KOPT-K1 (cell line): ENCODE data around the gene SLC24A3.

Experiments used
- H3K27ac ChIP-seq: fragments of 200-600 bp; sonication (generic); 2 replicates; pipeline ENCODE4 v1.5.1; 2016; ENCODE audit warnings: antibody characterized with exemption, mild to moderate bottlenecking, low read depth, low read length; ENCODE audit not compliant: poor library complexity, severe bottlenecking
- H3K36me3 ChIP-seq: fragments of 200-600 bp; sonication (generic); 2 replicates; pipeline ENCODE4 v1.5.1; 2017; ENCODE audit warnings: antibody characterized with exemption, mild to moderate bottlenecking, low read length, moderate library complexity; ENCODE audit not compliant: insufficient read depth
- H3K9me3 ChIP-seq: fragments of 200-600 bp; sonication (generic); 2 replicates; pipeline ENCODE4 v1.5.1; 2017; ENCODE audit warnings: antibody characterized with exemption, low read length, mild to moderate bottlenecking; ENCODE audit not compliant: insufficient read depth, poor library complexity, severe bottlenecking

SLC24A3 gene

DNA sequence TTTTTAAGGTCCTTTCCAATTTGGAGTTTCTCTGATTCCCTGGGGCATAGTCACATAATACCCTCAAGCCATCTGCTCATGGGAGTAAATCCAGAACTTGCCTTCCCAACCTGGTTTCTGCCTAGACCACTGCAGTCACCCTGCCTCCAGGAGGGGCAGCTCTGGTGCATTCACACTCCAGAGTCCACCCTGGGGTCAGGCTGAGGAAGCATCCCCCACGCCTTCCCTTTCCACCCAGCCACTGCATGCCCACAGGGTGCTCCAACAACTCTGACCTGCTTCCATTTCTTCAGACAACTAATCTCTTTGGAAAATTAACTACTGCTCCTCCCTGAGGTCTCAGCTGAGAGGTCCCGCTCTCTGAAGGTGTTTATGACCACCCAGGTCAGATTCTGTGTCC lies 334.2 kb downstream of the SLC24A3 start:
- no peak overlapping the region for H3K27ac ChIP-seq
- no peaks in the 10 kb centered on the region for H3K9me3 ChIP-seq
- no peaks in the 10 kb centered on the region for H3K36me3 ChIP-seq

DNA sequence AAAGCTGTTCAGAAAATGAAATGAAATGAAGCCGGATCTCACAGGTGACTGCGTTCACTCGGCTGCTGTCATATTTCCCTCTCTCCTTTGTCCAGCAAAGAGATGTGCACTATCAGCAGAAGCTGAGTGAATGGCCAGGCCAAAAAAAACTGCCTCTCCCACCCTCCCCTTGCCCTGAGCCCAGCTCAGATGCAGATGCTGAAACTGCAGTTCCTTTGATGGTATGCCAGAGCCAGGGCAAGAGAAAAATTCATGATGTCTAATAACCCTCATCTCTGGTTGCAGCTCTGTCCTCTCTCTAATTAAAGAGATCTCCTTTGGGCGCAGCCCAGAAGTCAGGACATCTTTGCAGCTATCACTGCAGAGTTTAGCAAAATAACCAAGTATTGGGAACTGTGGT lies 335.1 kb downstream of the SLC24A3 start:
- no peaks in the 10 kb centered on the region for H3K9me3 ChIP-seq
- H3K27ac ChIP-seq = no peak overlapping the region
- H3K36me3 ChIP-seq = no peaks in the 10 kb centered on the region

DNA sequence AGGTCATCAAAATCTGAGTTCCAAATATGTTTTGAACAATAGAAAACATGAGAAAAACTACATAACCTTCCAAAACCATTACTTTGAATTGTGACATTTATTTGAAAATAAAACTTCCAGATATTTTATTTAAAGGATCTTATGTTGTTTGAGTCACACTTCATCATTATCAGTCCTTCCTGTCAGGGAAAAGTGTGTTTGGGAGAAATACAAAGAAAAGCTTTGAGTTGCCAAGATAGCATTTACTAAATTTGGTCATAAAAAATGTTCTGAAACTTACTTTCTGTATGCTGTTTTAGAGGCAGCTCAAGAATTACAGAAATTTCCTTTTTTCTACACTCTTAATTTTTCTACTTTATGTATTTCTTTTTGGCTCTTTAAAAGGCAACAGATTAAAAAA lies 337.5 kb downstream of the SLC24A3 start:
- Histone ChIP-seq H3K36me3 (no peaks in the 10 kb centered on the region), H3K9me3 (no peaks in the 10 kb centered on the region), H3K27ac (no peak overlapping the region)

DNA sequence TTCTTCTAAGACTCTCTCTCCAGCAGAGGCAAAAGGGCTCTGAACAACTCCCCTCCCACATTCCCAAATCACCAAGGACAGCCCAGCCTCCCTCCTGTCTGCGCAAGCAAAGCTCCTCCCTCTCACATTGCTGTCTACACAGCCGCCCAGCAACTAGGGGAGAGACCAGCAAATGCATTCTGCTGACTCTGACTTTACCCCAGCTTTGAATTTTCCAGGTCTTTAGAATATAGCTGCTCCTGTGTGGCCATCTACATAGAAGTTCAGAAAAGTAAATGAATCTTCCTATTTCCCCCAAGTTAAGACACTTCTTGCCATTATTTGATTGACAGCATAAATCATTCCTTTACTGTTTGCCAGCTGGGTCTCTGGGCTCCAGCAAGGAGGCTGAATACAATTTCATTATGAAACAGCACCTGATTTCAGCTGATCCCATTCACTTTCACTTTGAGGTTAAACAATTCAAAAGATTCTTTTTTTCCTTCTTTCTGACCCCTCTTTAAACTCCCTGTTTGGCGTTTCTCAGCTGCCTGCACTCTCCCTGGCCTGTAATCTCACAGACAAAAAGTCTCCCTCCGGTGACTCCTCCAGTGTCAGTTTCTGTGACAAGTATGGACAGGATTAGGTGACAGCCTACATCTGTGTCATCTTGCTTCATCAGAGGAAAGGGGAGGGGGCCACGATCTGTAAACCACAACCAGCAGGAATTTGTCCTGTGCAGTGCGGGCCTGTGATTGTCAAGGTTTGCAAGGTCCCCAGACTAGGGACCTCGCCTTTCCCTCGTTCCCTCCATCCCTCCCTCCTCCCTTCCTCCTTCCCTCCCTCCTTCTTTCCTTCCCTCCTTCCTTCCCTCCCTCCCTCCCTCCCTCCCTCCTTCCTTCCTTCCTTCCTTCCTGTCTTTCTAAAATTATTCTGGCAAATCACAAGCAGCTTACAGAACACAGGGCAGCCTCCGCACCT lies 340.1 kb downstream of the SLC24A3 start:
- H3K27ac ChIP-seq = no peak overlapping the region
- H3K36me3 ChIP-seq = no peaks in the 10 kb centered on the region
- H3K9me3 ChIP-seq = no peaks in the 10 kb centered on the region

DNA sequence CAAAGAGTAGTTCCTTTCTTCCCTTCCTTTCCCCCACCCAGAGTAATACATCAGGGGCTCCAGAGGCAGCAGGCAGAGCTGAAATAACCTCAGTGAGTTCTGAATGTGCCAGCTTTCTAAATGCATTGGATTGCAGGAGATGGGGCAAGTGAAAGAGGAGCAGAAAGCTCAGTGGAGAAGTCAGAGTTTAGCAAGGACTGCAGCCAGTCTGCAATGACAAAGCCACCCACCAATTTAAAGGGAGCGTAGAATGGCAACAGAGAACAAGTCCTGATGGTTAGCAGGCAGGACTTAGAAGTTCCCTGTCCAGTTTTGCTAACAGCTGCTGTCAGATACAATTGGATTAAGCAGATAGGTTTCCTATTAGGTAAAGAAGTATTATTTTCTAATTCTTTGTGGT lies 342.2 kb downstream of the SLC24A3 start:
- no peaks in the 10 kb centered on the region for H3K9me3 ChIP-seq
- H3K27ac ChIP-seq = no peak overlapping the region

DNA sequence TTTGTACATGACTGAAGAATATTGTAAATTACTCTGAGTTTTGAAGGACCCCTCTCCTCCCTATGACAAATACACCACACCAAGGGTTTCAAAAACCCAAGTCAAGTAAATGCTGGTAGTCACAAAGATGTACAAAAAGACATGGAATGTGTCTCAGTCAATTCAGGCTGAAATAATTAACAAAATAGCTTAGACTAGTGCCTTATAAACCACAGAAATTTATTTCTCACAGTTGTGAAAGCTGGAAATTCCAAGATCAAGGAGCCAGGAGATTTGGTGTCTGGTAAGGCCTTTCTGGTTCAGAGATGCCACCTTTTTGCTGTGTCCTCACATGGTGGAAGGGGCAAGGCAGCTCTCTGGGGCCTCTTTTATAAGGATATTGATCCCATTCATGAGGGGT lies 343.3 kb downstream of the SLC24A3 start:
- no peaks in the 10 kb centered on the region for H3K9me3 ChIP-seq
- no peaks in the 10 kb centered on the region for H3K36me3 ChIP-seq
- H3K27ac ChIP-seq = no peak overlapping the region

More for the DNA sequence above, 342.2 kb downstream of the SLC24A3 start:
- H3K36me3 ChIP-seq = no peaks in the 10 kb centered on the region

DNA sequence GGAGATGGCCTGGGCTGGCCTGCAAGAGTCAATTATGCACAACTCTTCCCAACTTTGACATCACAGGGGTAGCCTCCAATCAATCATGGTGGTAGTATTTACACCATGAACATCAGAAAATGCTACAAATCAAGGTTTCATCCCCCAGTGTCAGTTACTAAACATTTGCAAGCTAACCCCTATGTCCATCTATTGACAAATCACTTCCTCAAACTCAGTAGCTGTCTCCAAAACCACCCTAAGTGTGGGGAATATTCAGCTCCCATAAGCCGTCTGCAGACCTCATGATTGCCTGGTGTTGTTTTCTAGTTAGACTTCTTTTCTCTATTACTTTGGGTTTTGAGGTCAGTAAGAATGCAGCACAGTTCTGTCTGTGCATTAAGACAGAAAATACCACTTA lies 344.8 kb downstream of the SLC24A3 start:
- Histone ChIP-seq H3K36me3 (no peaks in the 10 kb centered on the region), H3K9me3 (no peaks in the 10 kb centered on the region), H3K27ac (no peak overlapping the region)

DNA sequence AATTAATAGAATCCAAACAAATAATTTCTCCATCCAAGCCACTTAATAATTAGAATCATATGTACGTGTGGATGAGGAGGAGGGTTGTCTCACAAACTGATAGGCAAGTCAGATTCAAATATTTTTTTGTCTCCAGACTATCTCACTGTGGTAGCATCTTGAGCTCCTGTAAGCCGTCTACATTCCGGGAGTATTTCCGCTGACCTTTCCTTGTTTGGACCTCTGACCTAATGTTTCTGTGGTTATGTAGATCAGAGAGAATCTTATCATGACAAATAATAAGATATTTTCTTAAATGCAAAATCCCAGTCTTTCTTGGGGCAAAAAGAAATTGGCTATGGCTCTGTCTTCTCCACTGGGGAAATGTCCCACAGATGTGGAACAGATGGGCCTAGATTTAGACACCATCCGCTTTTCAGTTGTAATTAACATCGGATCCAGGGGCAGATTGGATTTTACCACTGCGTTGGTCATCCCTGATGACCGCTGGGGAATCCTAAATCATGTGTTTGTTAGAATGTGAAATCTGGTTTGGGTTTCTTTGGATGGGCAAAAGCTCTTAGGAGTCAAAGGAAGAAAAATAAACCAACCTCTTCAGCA lies 348.5 kb downstream of the SLC24A3 start:
- no peaks in the 10 kb centered on the region for H3K9me3 ChIP-seq
- no peak overlapping the region for H3K27ac ChIP-seq
- H3K36me3 ChIP-seq = no peaks in the 10 kb centered on the region

DNA sequence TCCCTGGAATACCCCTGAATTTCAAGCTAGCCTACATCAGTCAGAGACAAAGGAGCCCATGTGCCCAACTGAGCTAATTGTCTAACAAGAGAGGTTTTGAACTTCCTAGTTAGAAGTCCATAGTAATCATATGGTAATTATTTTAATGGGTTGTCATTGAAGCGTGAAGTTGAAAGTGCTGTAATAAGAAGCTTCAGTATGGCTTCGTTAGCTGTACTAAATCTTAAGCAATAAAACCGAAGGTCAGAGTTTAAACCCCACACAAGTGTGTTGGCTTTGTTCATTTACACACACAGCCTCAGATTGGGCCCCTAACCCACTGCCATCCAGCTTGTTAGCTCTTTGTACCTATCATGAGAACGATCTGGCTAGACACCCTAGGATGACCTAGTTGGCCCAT lies 350.0 kb downstream of the SLC24A3 start:
- Histone ChIP-seq H3K9me3 (no peaks in the 10 kb centered on the region), H3K36me3 (no peaks in the 10 kb centered on the region), H3K27ac (no peak overlapping the region)

DNA sequence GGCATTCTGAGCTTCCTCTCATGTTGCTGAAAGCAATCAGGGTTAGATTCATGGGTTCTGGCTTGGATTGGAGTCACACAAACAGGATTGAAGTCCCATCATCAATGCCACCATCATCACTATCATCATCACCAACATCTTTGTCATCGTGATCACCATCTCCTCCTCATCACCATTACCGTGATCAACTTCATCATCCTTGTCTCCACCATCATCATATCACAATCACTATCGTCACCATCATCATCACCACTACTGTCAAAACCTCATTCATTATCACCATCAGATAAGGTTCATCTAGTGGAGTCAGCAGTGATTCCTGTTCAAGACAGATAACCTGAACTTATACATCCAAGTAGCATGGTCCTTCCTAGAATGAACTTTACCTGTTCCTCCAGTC lies 351.8 kb downstream of the SLC24A3 start:
- H3K36me3 ChIP-seq = no peaks in the 10 kb centered on the region

DNA sequence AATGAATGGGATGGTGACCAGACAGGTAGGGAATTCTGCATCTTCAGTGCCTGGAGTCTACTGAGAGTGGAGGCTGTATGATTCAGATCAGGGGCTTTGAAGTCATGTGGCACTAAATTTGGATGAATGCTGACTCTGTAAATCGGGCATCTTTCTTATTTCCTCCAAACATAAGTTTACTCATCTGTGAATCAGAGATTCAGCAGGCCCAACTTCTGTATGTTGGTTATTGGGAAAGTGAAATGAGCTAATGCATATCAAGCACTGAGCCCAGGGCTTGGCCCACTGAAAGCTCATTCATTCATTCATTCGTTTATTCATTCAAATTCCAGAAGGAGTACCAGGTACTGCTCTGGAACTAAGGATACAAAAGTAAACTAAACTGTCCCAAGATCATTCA lies 353.3 kb downstream of the SLC24A3 start:
- Histone ChIP-seq H3K27ac (no peak overlapping the region), H3K9me3 (peaks cover 3% of the 10 kb centered on the region), H3K36me3 (no peaks in the 10 kb centered on the region)

More for the DNA sequence above, 351.8 kb downstream of the SLC24A3 start:
- H3K9me3 ChIP-seq = no peaks in the 10 kb centered on the region
- no peak overlapping the region for H3K27ac ChIP-seq

DNA sequence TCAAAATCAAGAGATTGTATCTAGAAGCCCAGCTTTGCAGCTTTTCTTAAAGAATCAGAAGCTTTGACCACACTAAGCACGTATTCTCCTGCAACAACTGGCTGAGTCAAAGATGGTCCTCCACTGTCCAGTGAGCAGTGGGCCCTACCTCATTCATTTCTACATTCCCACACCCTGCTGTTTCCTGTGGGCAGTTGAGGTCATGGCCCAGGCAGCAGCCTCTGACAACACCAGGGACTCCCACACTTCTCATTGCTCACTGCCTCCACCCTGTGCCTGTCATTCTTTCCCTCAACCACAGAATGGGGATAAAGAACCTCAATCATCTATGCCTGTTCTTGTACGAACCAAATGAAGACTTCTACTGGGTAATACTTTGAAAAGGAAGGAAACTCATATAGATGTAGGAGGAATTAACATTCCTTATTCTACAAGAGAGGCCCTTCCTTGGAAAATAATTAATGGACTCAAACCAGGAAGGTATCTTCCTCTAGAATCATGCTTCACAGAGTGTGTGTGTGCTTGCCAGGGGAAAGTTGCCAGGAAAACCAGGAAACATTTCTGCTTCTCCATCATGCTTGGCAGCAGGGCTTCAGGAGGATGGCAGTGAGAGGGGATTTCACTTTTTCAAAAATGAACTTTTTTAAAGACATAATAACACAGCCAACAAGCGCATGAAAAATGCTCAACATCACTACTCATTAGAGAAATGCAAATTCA lies 353.9 kb downstream of the SLC24A3 start:
- no peaks in the 10 kb centered on the region for H3K36me3 ChIP-seq
- H3K27ac ChIP-seq = no peak overlapping the region
- peaks cover 3% of the 10 kb centered on the region for H3K9me3 ChIP-seq

DNA sequence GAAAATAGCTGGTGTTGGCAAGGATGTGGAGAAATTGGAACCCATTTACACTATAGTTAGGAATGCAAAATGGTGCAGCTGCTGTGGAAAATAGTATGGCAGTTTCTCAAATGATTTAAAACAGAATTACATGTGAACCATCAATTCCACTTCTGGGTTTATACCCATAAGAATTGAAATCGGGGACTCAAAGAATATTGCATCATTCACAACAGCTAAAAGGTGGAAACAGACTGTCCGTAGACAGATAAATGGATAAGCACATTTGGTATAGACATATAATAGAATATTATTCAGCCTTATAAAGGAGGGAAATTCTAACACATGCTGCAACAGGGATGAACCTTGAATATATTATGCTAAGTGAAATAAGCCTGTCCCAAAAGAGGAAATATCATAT lies 355.7 kb downstream of the SLC24A3 start:
- no peak overlapping the region for H3K27ac ChIP-seq
- H3K9me3 ChIP-seq = peaks cover 3% of the 10 kb centered on the region
- no peaks in the 10 kb centered on the region for H3K36me3 ChIP-seq

DNA sequence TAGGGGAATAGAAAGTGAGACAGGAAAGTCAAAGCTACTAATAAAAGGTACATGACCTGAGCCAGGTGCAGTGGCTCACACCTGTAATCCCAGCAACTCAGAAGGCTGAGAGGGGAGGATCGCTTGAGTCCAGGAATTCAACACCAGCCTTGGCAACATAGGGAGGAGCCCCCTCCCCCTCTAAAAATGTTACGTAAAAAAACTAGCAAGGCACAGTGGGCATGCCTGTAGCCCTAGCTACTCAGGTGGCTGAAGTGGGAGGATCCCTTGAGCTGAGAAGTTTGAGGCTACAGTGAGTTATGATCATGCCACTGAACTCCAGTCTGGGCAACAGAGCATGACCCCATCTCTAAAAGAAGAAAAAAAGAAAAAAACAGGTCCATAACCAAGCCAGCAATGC lies 359.6 kb downstream of the SLC24A3 start:
- Histone ChIP-seq H3K9me3 (peaks cover 3% of the 10 kb centered on the region), H3K36me3 (no peaks in the 10 kb centered on the region), H3K27ac (no peak overlapping the region)

DNA sequence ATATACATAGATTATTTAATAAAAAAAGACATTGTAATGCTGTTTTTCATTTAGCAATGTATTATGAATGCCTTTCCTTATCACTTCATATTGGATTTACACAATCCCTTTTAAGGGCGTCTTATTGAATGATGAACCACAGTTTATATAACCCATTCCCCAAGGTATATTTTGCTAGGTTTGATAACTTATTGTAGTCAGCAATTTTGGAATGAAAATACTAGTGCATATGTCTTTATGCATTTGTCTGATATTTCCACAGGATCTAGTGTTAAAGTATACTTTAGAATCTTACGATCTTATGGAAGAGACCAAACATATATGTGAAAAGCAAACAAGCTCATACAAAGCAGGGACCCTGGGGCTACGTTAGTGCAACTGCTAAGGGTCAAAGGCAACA lies 365.2 kb downstream of the SLC24A3 start:
- H3K36me3 ChIP-seq = no peaks in the 10 kb centered on the region
- H3K9me3 ChIP-seq = no peaks in the 10 kb centered on the region

More for the DNA sequence above, 365.2 kb downstream of the SLC24A3 start:
- H3K27ac ChIP-seq = no peak overlapping the region
